T-helper 1 cell treated with Interleukin-12 subunit alpha and Interleukin-12 subunit beta and Interleukin-4 antibody, amounts not matched to agents 30 μg/mL and 1 μg/mL, for 36 hours (primary cell): ENCODE data around the gene CMC1.

Source experiments
- H3K27ac Mint-ChIP-seq: one replicate; pipeline ENCODE4 v1.8.0; 2021; ENCODE audit warnings: mild to moderate bottlenecking, mixed read lengths
- H3K27me3 Mint-ChIP-seq: one replicate; pipeline ENCODE4 v1.8.0; 2021; ENCODE audit warnings: low read depth, mixed read lengths
- H3K36me3 Mint-ChIP-seq: one replicate; pipeline ENCODE4 v1.8.0; 2021; ENCODE audit warnings: low read depth, mixed read lengths
- H3K4me1 Mint-ChIP-seq: one replicate; pipeline ENCODE4 v1.8.0; 2021; ENCODE audit warnings: low read depth, mixed read lengths
- H3K4me3 Mint-ChIP-seq: one replicate; pipeline ENCODE4 v1.8.0; 2021; ENCODE audit warnings: mild to moderate bottlenecking, moderate library complexity, mixed read lengths
- H3K9me3 Mint-ChIP-seq: one replicate; pipeline ENCODE4 v1.8.0; 2021; ENCODE audit warnings: mixed read lengths

CMC1 gene

DNA sequence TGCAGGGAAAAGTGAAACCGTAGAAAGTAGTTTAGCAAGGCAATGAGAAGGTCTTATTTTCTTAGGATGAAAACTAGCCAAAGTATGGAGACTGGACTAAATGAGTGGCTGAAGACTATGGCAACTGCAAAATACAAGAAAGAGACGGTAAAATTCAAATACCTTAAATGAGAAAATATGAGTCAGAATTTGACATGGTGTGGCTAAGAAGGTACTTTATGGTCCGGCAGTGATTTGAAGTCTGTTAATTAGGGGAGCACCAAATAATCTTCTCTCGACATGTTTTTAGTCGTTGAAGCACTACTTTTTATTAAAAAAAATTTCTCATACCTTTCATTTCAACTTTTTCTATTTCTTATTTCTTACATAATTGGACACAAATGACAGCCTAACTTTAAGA lies 12.8 kb upstream of the CMC1 start:
- H3K9me3 Mint-ChIP-seq: peaks cover 6% of the 10 kb centered on the region
- no peaks in the 10 kb centered on the region for H3K27me3 Mint-ChIP-seq
- H3K27ac Mint-ChIP-seq: no peak overlapping the region
- no peaks in the 10 kb centered on the region for H3K36me3 Mint-ChIP-seq
- no peak overlapping the region for H3K4me3 Mint-ChIP-seq
- no peaks in the 10 kb centered on the region for H3K4me1 Mint-ChIP-seq

DNA sequence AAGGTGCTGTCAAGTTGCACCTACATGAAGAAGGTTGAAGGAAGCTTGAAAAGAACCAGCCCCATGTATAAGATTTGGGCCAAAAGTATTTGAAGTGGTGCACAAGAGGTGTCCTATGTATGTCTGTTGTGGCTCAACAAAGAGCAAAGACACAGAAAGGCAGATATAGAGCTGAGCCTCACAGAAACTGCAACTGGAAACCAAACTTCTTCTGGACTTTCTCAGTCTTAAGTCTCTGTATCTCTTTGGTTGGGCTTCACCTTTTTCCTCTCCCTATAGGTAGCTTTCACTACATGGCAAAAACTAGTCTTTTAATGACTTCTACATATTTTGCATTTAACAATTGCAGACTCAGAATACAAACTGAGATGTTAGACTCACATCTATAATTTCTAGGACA lies 8.8 kb upstream of the CMC1 start:
- Mint-ChIP-seq H3K36me3 (no peaks in the 10 kb centered on the region), H3K27ac (no peak overlapping the region), H3K9me3 (no peaks in the 10 kb centered on the region), H3K4me1 (peaks cover 2% of the 10 kb centered on the region), H3K4me3 (no peak overlapping the region), H3K27me3 (no peaks in the 10 kb centered on the region)

DNA sequence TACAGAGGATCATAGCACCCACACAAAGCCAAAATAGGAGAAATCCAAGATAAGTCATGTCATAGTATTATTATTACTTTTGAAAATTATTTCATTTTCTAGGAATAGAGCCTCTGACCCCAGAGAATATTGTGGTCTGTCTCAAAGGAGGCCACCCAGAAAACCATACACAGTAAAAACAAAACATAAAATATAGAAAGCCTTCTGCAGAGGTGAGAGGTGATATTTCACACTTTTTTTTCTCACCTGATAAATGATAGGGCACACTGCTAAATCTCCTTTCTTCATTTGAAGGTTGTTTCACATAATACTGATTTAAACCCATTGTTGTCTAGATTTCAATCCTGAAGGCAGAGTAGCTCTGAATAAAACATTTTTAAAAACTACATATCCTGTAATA lies 7.0 kb upstream of the CMC1 start:
- Mint-ChIP-seq H3K36me3 (no peaks in the 10 kb centered on the region), H3K4me3 (no peak overlapping the region), H3K27me3 (no peaks in the 10 kb centered on the region), H3K27ac (no peak overlapping the region), H3K9me3 (no peaks in the 10 kb centered on the region), H3K4me1 (peaks cover 2% of the 10 kb centered on the region)

DNA sequence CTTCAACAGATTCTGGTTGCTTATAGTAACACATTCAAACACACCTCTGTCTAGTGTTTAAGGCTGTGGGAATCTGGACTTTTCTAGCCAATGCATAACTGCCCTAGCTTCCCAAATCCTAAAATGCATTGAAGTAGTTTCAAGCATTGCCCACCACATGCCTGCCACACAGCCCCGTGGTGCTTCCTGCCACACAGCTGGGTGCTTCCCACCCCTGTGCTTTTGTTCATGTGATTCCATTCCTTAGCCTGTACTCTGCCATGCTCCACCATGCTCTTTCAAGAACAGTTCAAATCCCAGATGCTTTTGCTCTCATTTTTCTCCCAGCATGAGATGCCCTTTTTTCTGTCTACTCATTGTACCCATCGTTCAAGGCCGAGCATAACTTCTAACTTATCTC lies 2.3 kb upstream of the CMC1 start:
- peaks cover 3% of the 10 kb centered on the region for H3K9me3 Mint-ChIP-seq
- no peaks in the 10 kb centered on the region for H3K27me3 Mint-ChIP-seq
- H3K27ac Mint-ChIP-seq: no peak overlapping the region
- H3K36me3 Mint-ChIP-seq: peaks cover 6% of the 10 kb centered on the region
- peaks cover 26% of the 10 kb centered on the region for H3K4me1 Mint-ChIP-seq
- no peak overlapping the region for H3K4me3 Mint-ChIP-seq

DNA sequence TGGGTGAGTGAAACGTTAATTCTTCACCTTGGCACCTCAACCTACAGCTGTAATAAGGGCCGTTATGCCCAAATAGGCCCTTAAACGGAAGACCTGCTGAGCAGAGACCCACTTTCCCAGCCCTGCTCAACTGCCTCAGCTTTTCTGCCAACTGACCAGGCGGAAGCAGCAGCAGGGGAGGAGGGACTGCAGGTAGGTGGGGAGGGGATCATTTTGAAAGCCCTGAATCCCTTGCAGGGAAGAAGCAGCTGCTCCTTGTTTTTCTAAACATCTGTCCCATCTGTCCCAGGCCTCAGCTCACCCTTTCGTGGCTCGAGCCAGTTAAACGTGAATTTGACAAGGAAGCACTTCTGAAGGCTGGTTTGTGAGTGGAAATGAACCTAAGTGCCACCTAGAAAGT lies 978 bp upstream of the CMC1 start:
- Mint-ChIP-seq H3K9me3 (peaks cover 3% of the 10 kb centered on the region), H3K4me1 (peaks cover 32% of the 10 kb centered on the region), H3K36me3 (peaks cover 9% of the 10 kb centered on the region), H3K27me3 (no peaks in the 10 kb centered on the region), H3K27ac (no peak overlapping the region), H3K4me3 (peak overlapping the region; percentile 94)

DNA sequence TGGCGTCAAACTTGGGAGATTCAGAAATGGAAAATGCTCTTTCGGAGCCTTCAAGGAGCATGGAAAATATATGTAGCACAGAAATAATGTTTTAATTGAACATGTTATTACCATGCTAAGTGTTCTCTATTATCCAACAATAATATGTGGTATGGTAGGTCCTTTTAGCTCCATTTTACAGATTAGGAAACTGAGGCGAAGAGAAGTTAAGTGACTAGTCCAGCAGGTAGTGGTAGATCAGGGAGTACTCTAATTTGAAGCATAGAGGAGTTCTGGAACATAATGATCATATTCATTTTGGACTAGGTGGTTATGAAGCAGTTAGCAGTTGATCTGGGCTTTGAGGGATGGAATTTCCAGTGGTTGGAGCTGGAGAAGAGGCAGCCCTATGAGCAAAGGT lies 1.1 kb downstream of the CMC1 start:
- no peak overlapping the region for H3K27ac Mint-ChIP-seq
- H3K36me3 Mint-ChIP-seq: peaks cover 10% of the 10 kb centered on the region
- H3K4me3 Mint-ChIP-seq: peak overlapping the region; percentile 94
- no peaks in the 10 kb centered on the region for H3K27me3 Mint-ChIP-seq
- peaks cover 41% of the 10 kb centered on the region for H3K4me1 Mint-ChIP-seq
- peaks cover 3% of the 10 kb centered on the region for H3K9me3 Mint-ChIP-seq

DNA sequence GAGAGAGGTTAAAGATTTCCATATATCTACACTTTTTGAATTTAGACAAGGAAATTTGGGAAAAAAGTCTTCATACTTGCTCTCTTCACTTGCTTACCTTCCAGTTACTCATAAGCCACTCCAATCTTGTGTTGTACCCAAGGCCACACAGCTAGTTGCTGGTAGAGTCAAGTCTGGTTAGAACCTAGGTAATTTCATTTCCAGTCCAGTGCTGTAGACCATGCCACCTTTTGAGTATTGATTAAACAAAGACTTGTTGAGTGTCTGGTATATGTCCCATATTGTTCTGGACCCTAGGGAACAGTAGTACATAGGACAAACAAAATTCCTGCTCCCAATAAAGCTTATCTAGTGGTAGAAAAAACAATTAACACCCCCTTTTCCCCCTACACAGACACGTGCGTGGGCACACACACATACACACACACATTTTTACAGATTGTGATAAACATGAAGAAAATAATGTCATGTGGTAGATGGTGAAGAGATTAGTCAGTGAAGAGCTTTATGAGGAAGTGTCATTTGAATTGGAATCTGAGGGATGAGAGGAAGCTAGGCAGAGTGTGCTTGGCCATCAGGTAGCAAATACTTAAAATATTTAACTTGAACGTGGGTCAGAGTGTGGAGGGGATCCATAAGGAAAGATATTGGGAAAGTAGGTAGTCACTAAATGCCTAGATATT lies 2.1 kb downstream of the CMC1 start:
- peaks cover 3% of the 10 kb centered on the region for H3K9me3 Mint-ChIP-seq
- peak overlapping the region; percentile 12 for H3K4me3 Mint-ChIP-seq
- H3K27me3 Mint-ChIP-seq: no peaks in the 10 kb centered on the region
- H3K36me3 Mint-ChIP-seq: peaks cover 11% of the 10 kb centered on the region
- H3K4me1 Mint-ChIP-seq: peaks cover 44% of the 10 kb centered on the region
- no peak overlapping the region for H3K27ac Mint-ChIP-seq

DNA sequence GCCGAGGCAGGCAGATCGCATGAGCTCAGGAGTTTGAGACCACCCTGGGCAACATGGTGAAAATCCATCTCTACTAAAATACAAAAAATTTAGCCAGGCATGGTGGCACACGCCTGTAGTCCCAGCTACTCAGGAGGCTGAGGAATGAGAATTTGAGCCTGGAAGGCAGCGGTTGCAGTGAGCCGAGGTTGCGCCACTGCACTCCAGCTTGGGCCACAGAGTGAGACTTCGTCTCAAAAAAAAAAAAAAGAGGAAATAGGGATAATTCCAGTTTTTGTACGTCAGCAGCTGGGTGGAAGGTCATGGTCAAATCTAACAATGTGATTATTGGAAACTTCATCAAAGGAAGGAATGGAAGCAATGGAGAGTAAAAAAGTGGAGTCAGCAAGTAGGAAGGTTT lies 3.1 kb downstream of the CMC1 start:
- peaks cover 11% of the 10 kb centered on the region for H3K36me3 Mint-ChIP-seq

DNA sequence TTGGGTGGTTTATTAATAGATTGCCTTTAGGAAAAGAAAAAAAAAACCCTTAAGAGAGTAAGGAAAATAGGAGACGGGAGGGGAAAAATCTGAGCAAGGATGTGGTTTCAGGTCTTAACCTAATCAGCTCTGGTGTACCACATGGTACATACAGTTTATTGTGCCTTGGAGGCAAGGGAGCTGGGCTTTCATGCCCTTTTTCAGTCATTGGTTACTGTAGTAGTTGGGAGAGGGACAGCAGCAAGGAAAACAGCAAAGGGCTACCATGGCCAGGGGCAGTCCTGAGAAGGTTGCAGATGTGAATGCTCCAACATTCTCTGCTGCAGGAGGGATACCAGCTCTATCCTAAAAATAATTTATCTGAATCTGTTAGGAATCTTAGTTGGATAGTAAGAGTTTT lies 5.9 kb downstream of the CMC1 start:
- Mint-ChIP-seq H3K9me3 (peaks cover 3% of the 10 kb centered on the region), H3K4me3 (no peak overlapping the region), H3K36me3 (peaks cover 19% of the 10 kb centered on the region), H3K27me3 (no peaks in the 10 kb centered on the region), H3K27ac (no peak overlapping the region), H3K4me1 (peaks cover 41% of the 10 kb centered on the region)

More for the DNA sequence above, 3.1 kb downstream of the CMC1 start:
- H3K27ac Mint-ChIP-seq: no peak overlapping the region
- H3K9me3 Mint-ChIP-seq: peaks cover 3% of the 10 kb centered on the region
- no peak overlapping the region for H3K4me3 Mint-ChIP-seq
- peaks cover 46% of the 10 kb centered on the region for H3K4me1 Mint-ChIP-seq
- no peaks in the 10 kb centered on the region for H3K27me3 Mint-ChIP-seq

DNA sequence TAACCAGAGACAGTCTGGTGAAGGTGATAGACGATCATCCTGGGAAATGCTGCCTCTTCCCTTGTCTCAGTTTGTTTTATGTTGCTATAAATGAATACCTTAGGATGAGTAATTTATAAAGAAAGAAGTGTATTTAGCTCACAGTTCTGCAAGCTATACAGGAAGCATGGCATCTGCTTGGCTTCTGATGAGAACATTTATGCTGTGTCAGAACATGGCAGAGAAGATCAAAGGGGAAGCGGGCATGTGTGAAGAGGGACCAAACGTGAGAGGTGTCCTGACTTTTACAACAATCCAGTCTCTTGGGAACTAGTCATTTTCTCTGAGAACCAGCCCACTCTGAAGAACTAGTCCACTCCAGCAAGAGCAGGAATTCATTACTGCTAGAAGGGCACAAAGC lies 9.6 kb downstream of the CMC1 start:
- Mint-ChIP-seq H3K27me3 (no peaks in the 10 kb centered on the region), H3K27ac (no peak overlapping the region), H3K4me1 (peaks cover 27% of the 10 kb centered on the region), H3K4me3 (no peak overlapping the region), H3K36me3 (peaks cover 11% of the 10 kb centered on the region), H3K9me3 (no peaks in the 10 kb centered on the region)

DNA sequence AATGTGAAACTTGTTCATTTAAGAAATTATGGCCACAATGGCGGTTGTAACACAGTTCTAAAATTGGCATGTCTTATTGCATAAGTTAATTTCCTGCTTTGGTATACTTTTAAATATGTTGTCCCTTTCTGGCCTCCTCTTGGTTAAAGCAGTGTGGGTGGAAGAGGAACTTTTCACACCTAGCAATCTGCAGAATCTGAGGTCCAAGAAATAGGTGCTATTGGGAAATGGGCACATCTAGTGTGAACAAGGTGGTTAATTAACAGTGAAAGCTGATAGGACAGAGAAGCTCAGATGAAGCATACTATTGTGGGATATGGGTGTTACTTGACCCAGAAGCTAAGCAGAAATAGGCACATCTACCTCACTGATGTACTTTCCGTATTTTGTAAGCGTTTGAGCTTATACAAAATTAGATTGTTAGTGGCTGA lies 10.6 kb downstream of the CMC1 start:
- no peak overlapping the region for H3K4me3 Mint-ChIP-seq
- H3K27me3 Mint-ChIP-seq: no peaks in the 10 kb centered on the region

DNA sequence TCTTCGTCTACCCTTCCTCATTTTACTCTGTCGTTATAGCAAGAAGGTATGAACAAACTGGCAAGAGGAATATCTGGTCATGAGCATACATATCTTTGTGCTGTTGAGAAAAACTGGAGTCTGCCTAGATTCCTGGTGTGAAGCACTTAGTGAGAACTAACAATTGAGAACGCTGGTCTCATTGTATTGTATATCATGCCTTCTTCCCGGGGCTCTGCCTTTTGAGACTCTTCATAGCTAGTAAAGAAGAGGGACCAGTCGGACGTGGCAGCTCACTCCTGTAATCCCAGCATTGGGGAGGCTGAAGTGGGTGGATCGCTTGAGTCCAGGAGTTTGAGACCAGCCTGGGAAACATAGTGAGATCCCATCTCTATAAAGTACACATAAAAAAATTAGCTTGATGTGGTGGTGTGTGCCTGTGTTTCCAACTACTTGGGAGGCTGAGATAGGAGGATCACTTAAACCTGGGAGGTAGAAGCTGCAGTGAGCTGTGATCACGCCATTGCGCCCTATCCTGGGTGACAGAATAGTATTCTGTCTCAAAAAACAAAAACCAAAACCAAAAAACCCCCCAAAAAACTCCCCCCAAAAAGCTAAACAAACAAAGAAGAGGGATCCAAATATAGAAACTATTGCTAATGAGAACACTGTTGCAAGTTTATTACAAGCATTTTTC lies 11.8 kb downstream of the CMC1 start:
- Mint-ChIP-seq H3K27me3 (no peaks in the 10 kb centered on the region), H3K9me3 (no peaks in the 10 kb centered on the region), H3K4me1 (peaks cover 16% of the 10 kb centered on the region), H3K4me3 (no peak overlapping the region), H3K27ac (no peak overlapping the region), H3K36me3 (peaks cover 10% of the 10 kb centered on the region)

More for the DNA sequence above, 10.6 kb downstream of the CMC1 start:
- H3K36me3 Mint-ChIP-seq: peaks cover 11% of the 10 kb centered on the region
- no peaks in the 10 kb centered on the region for H3K9me3 Mint-ChIP-seq
- peaks cover 23% of the 10 kb centered on the region for H3K4me1 Mint-ChIP-seq
- no peak overlapping the region for H3K27ac Mint-ChIP-seq

DNA sequence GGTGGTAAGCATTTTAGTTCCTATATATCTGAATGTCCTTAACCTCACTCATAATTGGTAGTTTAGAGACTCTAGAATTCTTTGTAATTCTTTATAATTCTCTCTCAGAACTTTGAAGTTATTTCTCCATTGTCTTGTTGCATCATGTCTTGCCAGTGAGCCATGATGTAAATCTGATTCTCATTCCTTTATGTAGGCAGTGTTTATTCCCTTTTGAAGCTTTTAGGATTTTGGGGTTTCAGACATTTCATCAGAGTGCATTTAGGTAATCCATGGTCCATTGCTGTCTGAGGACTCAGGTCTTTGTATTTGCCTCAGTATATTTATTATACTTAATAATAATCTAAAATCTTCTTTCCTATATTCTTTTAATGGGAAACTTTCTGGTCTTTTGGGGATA lies 20.6 kb downstream of the CMC1 start:
- H3K27ac Mint-ChIP-seq: no peak overlapping the region
- peaks cover 12% of the 10 kb centered on the region for H3K36me3 Mint-ChIP-seq
- H3K4me1 Mint-ChIP-seq: no peaks in the 10 kb centered on the region
- no peaks in the 10 kb centered on the region for H3K27me3 Mint-ChIP-seq
- H3K4me3 Mint-ChIP-seq: no peak overlapping the region
- H3K9me3 Mint-ChIP-seq: no peaks in the 10 kb centered on the region

DNA sequence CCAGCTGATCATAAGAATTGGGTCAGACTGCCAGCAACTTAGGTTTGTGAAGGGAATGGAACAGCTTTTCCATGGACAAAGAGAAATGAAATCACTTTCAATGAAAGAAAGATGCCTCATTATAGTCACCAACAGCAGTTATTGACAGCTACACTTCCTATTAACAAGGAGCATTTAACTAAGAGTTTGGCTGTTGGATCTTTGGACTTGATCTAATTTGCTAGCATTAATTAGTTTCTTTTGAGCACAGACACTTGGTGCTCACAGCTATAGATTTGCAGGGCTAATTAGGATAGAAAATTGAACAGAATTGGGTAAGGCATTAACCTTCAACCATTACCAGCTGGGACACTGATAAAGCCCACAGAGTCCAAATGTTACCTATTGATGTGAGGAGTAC lies 24.2 kb downstream of the CMC1 start:
- H3K4me3 Mint-ChIP-seq: no peak overlapping the region

DNA sequence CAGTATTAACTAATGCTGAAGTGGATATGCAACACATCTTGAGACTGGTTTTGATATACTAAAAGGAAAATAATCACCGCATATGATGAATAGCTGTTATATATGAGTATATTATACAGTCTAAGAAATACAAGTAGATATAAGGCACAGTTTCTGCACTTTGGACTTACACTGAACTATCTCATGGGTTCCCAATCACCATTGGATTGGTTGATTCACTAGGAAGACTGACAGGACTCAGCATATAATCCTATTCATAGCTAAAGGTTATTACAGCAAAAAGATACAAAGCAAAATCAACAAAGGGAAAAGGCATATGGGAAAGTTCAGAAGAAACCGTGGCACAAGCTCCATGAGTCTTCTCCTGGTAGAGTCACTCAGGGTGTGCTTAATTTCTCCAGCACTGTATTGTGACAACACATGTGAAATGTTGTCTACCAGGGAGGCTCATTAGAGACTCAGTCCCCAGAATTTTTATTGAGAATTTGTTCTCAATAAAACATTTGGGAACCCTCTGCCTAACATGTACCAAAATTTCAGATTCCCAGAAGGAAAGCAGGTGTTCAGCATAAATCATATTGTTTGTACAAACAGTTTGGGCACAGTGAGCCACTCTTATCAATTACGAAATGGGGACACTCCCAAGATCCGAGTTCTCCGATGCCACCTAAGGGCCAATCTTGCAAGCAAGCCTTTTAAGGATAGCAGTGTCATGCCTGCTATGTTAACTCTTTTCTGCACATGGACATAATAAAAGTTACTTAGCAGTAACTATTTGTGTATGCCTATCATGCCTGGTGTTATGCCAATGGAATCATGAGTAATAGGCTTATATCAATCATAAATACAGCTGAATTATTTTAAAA lies 26.8 kb downstream of the CMC1 start:
- Mint-ChIP-seq H3K4me3 (no peak overlapping the region), H3K27me3 (no peaks in the 10 kb centered on the region), H3K9me3 (peaks cover 21% of the 10 kb centered on the region), H3K4me1 (peaks cover 5% of the 10 kb centered on the region), H3K36me3 (peaks cover 46% of the 10 kb centered on the region), H3K27ac (no peak overlapping the region)

More for the DNA sequence above, 24.2 kb downstream of the CMC1 start:
- H3K9me3 Mint-ChIP-seq: peaks cover 5% of the 10 kb centered on the region
- H3K27me3 Mint-ChIP-seq: no peaks in the 10 kb centered on the region
- H3K36me3 Mint-ChIP-seq: peaks cover 24% of the 10 kb centered on the region
- no peaks in the 10 kb centered on the region for H3K4me1 Mint-ChIP-seq
- H3K27ac Mint-ChIP-seq: no peak overlapping the region
